HepG2 (cell line): ENCODE measurements around the gene SYT14. TPM values are rescaled to one million over a fixed set of nuclear protein-coding genes. Genes with fewer than 3 reads are reported as not detected.
"Not testable (repeated sequence)": the region's sequence is repeated elsewhere in the genome, so short reads cannot be mapped to it uniquely, and the experiment has no call there.

Experiments
- ATAC-seq: fragments of 200-7000 bp; cut with Tn5 transposase; 3 replicates; pipeline ENCODE4 v1.9.1; 2020; ENCODE audit warnings: mild to moderate bottlenecking, moderate library complexity
- BruUV-seq: library from RNA; stranded (reverse); fragments of 400-500 nt; replicated peaks from 2 replicates; lab custom pipeline; 2021; lab: Mats Ljungman, UMichigan
- CTCF ChIA-PET: fragments of 300-600 bp; formaldehyde crosslinking; extraction: SDS; loops from one replicate; lab custom pipeline; 2021; ENCODE audit warnings: low total read pairs, inconsistent platforms, low intra/inter-chr PET ratio; lab: Yijun Ruan, JAX
- POLR2A ChIA-PET: fragments of 350-600 bp; sonication (Branson Sonifier 250); formaldehyde crosslinking; loops from one replicate; lab custom pipeline; 2020; ENCODE audit warnings: antibody characterized with exemption, inconsistent platforms; lab: Yijun Ruan, JAX
- DNase-seq: peaks from one replicate; pipeline ENCODE4 v3.0.0-alpha.2; 2015; ENCODE audit warnings: low spot score
- FAIRE-seq: peaks from 3 replicates; lab custom pipeline; 2011; peaks lifted over from hg19 to GRCh38; lab: Jason Lieb, UNC
- H2AFZ ChIP-seq: one replicate; pipeline ENCODE4 v1.6.1; 2011; ENCODE audit warnings: low read length, inconsistent platforms
- H3K27ac ChIP-seq: fragments of 300-600 bp; 3 replicates; pipeline ENCODE4 v1.8.0; 2011; ENCODE audit warnings: mixed run types, mild to moderate bottlenecking, mixed read lengths, low read length, inconsistent platforms; ENCODE audit not compliant: insufficient read depth; ENCODE audit errors: extremely low read length
- H3K27me3 ChIP-seq, 2 experiments: fragments of 200-600 bp in 1 of 2; 2 replicates in 1 of 2; 3 replicates in 1 of 2; pipeline versions ENCODE4 v1.6.0 to v1.8.0; 2011; ENCODE audit warnings: low read length in 2 of 2, mild to moderate bottlenecking in 2 of 2, moderate library complexity in 2 of 2, inconsistent platforms in 1 of 2; ENCODE audit not compliant: insufficient read depth in 2 of 2, control insufficient read depth in 1 of 2
- H3K36me3 ChIP-seq, 2 experiments: fragments of 200-600 bp in 1 of 2; replicated peaks in 1 of 2; 2 replicates in 1 of 2; 3 replicates in 1 of 2; pipeline versions ENCODE4 v1.5.1 to v1.8.0; 2011; ENCODE audit warnings: low read length in 2 of 2, inconsistent platforms in 1 of 2; ENCODE audit not compliant: insufficient read depth in 2 of 2, control insufficient read depth in 1 of 2
- H3K4me1 ChIP-seq: 2 replicates; pipeline ENCODE4 v1.5.1; 2012; ENCODE audit warnings: low read length, inconsistent platforms; ENCODE audit not compliant: insufficient read depth
- H3K4me2 ChIP-seq: 2 replicates; pipeline ENCODE4 v1.6.0; 2011; ENCODE audit warnings: low read depth, low read length, inconsistent platforms
- H3K4me3 ChIP-seq, 3 experiments: fragments of 200-600 bp in 1 of 3; sonication (generic), shearing (Covaris generic) in 1 of 3; replicated peaks in 1 of 3; 2 replicates each; pipeline ENCODE4 v1.5.1; 2011 to 2016; ENCODE audit warnings: low read length in 3 of 3, inconsistent platforms in 2 of 3, low read depth in 2 of 3, mild to moderate bottlenecking in 2 of 3, control low read depth in 1 of 3, mixed read lengths in 1 of 3; ENCODE audit not compliant: insufficient read depth in 1 of 3
- H3K79me2 ChIP-seq: one replicate; pipeline ENCODE4 v1.6.1; 2011; ENCODE audit warnings: low read length, inconsistent platforms; ENCODE audit not compliant: insufficient read depth
- H3K9ac ChIP-seq: 2 replicates; pipeline ENCODE4 v1.6.0; 2011; ENCODE audit warnings: mild to moderate bottlenecking, low read depth, low read length, inconsistent platforms; ENCODE audit not compliant: insufficient read depth
- H3K9me3 ChIP-seq: 2 replicates; pipeline ENCODE4 v1.5.1; 2012; ENCODE audit warnings: mild to moderate bottlenecking, low read length
- H4K20me1 ChIP-seq: 2 replicates; pipeline ENCODE4 v1.6.0; 2011; ENCODE audit warnings: inconsistent platforms, mild to moderate bottlenecking, low read length, moderate library complexity; ENCODE audit not compliant: insufficient read depth
- IRF1 ChIP-seq: sonication (generic); formaldehyde crosslinking; IDR thresholded peaks from 2 replicates; pipeline ENCODE4 v1.4.0; 2020; ENCODE audit warnings: low read depth, mild to moderate bottlenecking, missing genetic modification reagents
- TOE1 ChIP-seq: sonication (generic); formaldehyde crosslinking; IDR thresholded peaks from 2 replicates; pipeline ENCODE4 v1.4.0; 2020; ENCODE audit warnings: mild to moderate bottlenecking, missing genetic modification reagents
- YEATS2 ChIP-seq: sonication (generic); formaldehyde crosslinking; IDR thresholded peaks from 2 replicates; pipeline ENCODE4 v1.4.0; 2020; ENCODE audit warnings: missing genetic modification reagents, borderline replicate concordance
- ZC3H13 ChIP-seq: sonication (generic); formaldehyde crosslinking; IDR thresholded peaks from 2 replicates; pipeline ENCODE4 v1.8.1; 2023; ENCODE audit warnings: mild to moderate bottlenecking, missing genetic modification reagents, moderate library complexity
- ZFP82 ChIP-seq: sonication (generic); formaldehyde crosslinking; IDR thresholded peaks from 2 replicates; pipeline ENCODE4 v1.5.1; 2020; ENCODE audit warnings: mild to moderate bottlenecking, missing genetic modification reagents, borderline replicate concordance
- ZNF430 ChIP-seq: sonication (generic); formaldehyde crosslinking; IDR thresholded peaks from 2 replicates; pipeline ENCODE4 v1.9.0; 2021; ENCODE audit warnings: mild to moderate bottlenecking, missing genetic modification reagents
- ZNF510 ChIP-seq: sonication (generic); formaldehyde crosslinking; IDR thresholded peaks from 2 replicates; pipeline ENCODE4 v1.4.0; 2020; ENCODE audit warnings: low read depth, mild to moderate bottlenecking, missing genetic modification reagents
- WGBS: methylation state at CpG from one replicate; pipeline ENCODE4 v1.1.6; 2017; ENCODE audit warnings: low lambda C conversion rate; 5-methylcytosine and 5-hydroxymethylcytosine counted together
- in situ Hi-C: cut with HindIII; loops from 2 replicates; pipeline ENCODE4 v1.10.0; 2017; ENCODE audit warnings: low pct_unique_long_range_greater_than_20kb; ENCODE audit not compliant: extremely low pct_ligation_motif_present
- intact Hi-C: fragments of 100-400 bp; cut with micrococcal nuclease; formaldehyde crosslinking; loops from one replicate; pipeline ENCODE4 v1.10.0; 2022; ENCODE audit not compliant: unreplicated experiment
- polyA plus RNA-seq, 8 experiments: library from polyadenylated mRNA; depleted of rRNA in 3 of 8; stranded (reverse) in 7 of 8; unstranded in 1 of 8; fragments of >200 nt; fragmentation: Illumina TruSeq in 4 of 8; extraction: Trizol in 4 of 8; gene quantifications; 2 replicates each; pipeline versions ENCODE4 v1.2.1 to v1.2.3, GENCODE V29; 2011 to 2016; ENCODE audit warnings: low read depth in 4 of 8, missing spikeins in 1 of 8, mixed read lengths in 1 of 8; ENCODE audit not compliant: insufficient read depth in 1 of 8
- total RNA-seq, 5 experiments: library from RNA; depleted of rRNA; stranded (reverse); fragments of >200 nt; fragmentation: Illumina TruSeq; extraction: Trizol; gene quantifications; 2 replicates each; pipeline ENCODE4 v1.2.3, GENCODE V29; 2016; ENCODE audit warnings: low read depth in 1 of 5

SYT14 gene
- total and polyA plus RNA-seq, 2 of the 13 experiments (the other 11 are each of a cell fraction or from before 2014, with no cell fraction given): not detected

GRCh38 chr1:210049616-210050015 is 111.6 kb downstream of the SYT14 start:
- BruUV-seq: no TSS peak

GRCh38 chr1:210050491-210050890 is 112.5 kb downstream of the SYT14 start:
- peak; percentile 50; the same call in 1 of the 2 replicates for TF ChIP-seq ZNF430
- H4K20me1 ChIP-seq, in situ Hi-C loops, H3K4me1 ChIP-seq, ATAC-seq, DNase-seq, H3K36me3 ChIP-seq, FAIRE-seq, H3K4me2 ChIP-seq, H3K27ac ChIP-seq, BruUV-seq, intact Hi-C loops, H3K27me3 ChIP-seq, H3K9ac ChIP-seq, H3K4me3 ChIP-seq, H3K9me3 ChIP-seq, H3K79me2 ChIP-seq, H2AFZ ChIP-seq, CTCF ChIA-PET, POLR2A ChIA-PET: not testable (repeated sequence)
- WGBS: 0% methylated on average over 4 of the region's 4 CpGs

More at GRCh38 chr1:210049616-210050015, 111.6 kb downstream of the SYT14 start:
- H3K4me2 ChIP-seq: no peak overlapping the region
- intact Hi-C loops (no loop called here), in situ Hi-C loops (no loop called here)
- no peaks in the 10 kb centered on the region for H3K36me3 ChIP-seq
- ChIA-PET POLR2A (no interaction called here), CTCF (no interaction called here)
- H2AFZ ChIP-seq: no peak overlapping the region
- FAIRE-seq: no peak
- H3K9ac ChIP-seq: no peak overlapping the region
- H4K20me1 ChIP-seq: no peaks in the 10 kb centered on the region
- no peaks in the 10 kb centered on the region; the same call in 1 of the 2 replicates for H3K9me3 ChIP-seq
- no peaks in the 10 kb centered on the region for H3K4me1 ChIP-seq
- DNase-seq: no peak
- no peak overlapping the region for H3K27ac ChIP-seq
- TF ChIP-seq TOE1 (no peak), ZNF510 (CRISPR knock-in tag) (no peak), IRF1 (no peak), ZFP82 (CRISPR knock-in tag) (no peak), ZC3H13 (CRISPR knock-in tag) (no peak), YEATS2 (CRISPR knock-in tag) (no peak)
- H3K79me2 ChIP-seq: no peaks in the 10 kb centered on the region
- 6% methylated on average over 5 of the region's 7 CpGs for WGBS
- H3K4me3 ChIP-seq: no peak overlapping the region
- ATAC-seq: no peak
- H3K27me3 ChIP-seq: no peaks in the 10 kb centered on the region
